HepG2 (cell line): Measurements from ENCODE around the gene PDYN. TPM values are rescaled to one million over a fixed set of nuclear protein-coding genes. Genes with fewer than 3 reads are reported as not detected.

ENCODE experiments used
- AHR ChIP-seq: IDR thresholded peaks from 2 replicates; pipeline ENCODE4 v1.6.1; 2018; ENCODE audit warnings: missing genetic modification reagents, missing compliant biosample characterization
- CBX5 ChIP-seq: sonication (generic); formaldehyde crosslinking; IDR thresholded peaks from 2 replicates; pipeline ENCODE4 v1.4.0; 2020; ENCODE audit warnings: missing genetic modification reagents, borderline replicate concordance
- HMG20A ChIP-seq: IDR thresholded peaks from 2 replicates; pipeline ENCODE4 v1.6.1; 2016; ENCODE audit warnings: borderline replicate concordance
- HMGXB4 ChIP-seq, 2 experiments: sonication (generic) in 1 of 2; formaldehyde crosslinking in 1 of 2; IDR thresholded peaks; 2 replicates each; pipeline versions ENCODE4 v1.4.0 to v1.6.1; 2018 to 2020; ENCODE audit warnings: missing genetic modification reagents in 2 of 2, borderline replicate concordance in 1 of 2, low read depth in 1 of 2, mild to moderate bottlenecking in 1 of 2, missing biosample characterization in 1 of 2
- HNRNPL ChIP-seq: fragments of 200-400 bp; formaldehyde crosslinking; IDR thresholded peaks from 2 replicates; pipeline ENCODE4 v1.6.1; 2017; ENCODE audit warnings: mild to moderate bottlenecking, low read depth, low read length
- IKZF4 ChIP-seq: sonication (generic); formaldehyde crosslinking; IDR thresholded peaks from 2 replicates; pipeline ENCODE4 v1.5.1; 2020; ENCODE audit warnings: borderline replicate concordance, mild to moderate bottlenecking, low read depth, missing genetic modification reagents; ENCODE audit errors: not compliant biosample characterization
- KLF16 ChIP-seq, 2 experiments: sonication (generic) in 1 of 2; formaldehyde crosslinking in 1 of 2; IDR thresholded peaks; 2 replicates each; pipeline versions ENCODE4 v1.6.1 to v1.8.0; 2016 to 2023; ENCODE audit warnings: missing genetic modification reagents in 2 of 2, missing compliant biosample characterization in 1 of 2
- RXRA ChIP-seq: sonication (generic); formaldehyde crosslinking; IDR thresholded peaks from 2 replicates; pipeline ENCODE4 v1.5.1; 2020; ENCODE audit warnings: missing genetic modification reagents
- SRSF1 ChIP-seq: fragments of 200-400 bp; formaldehyde crosslinking; optimal IDR thresholded peaks from 2 replicates; pipeline ENCODE3; 2017; ENCODE audit warnings: mild to moderate bottlenecking, low read depth, low read length, moderate library complexity
- SRY ChIP-seq: sonication (generic); formaldehyde crosslinking; IDR thresholded peaks from 2 replicates; pipeline ENCODE4 v1.8.0; 2022; ENCODE audit warnings: mild to moderate bottlenecking, missing genetic modification reagents
- TP53 ChIP-seq: sonication (generic); formaldehyde crosslinking; conservative IDR thresholded peaks from 2 replicates; pipeline ENCODE4 v1.4.0; 2020; ENCODE audit warnings: missing genetic modification reagents
- ZBTB25 ChIP-seq: IDR thresholded peaks from 2 replicates; pipeline ENCODE4 v1.6.1; 2018; ENCODE audit warnings: missing genetic modification reagents
- ZMAT5 ChIP-seq: sonication (generic); formaldehyde crosslinking; IDR thresholded peaks from 2 replicates; pipeline ENCODE4 v1.5.0; 2020; ENCODE audit warnings: mild to moderate bottlenecking, low read depth, missing genetic modification reagents, borderline replicate concordance
- ZNF407 ChIP-seq: sonication (generic); formaldehyde crosslinking; IDR thresholded peaks from one replicate; pipeline ENCODE4 v1.5.1; 2020; ENCODE audit warnings: mild to moderate bottlenecking, missing genetic modification reagents; ENCODE audit errors: not compliant biosample characterization
- ZNF572 ChIP-seq: sonication (generic); formaldehyde crosslinking; IDR thresholded peaks from 2 replicates; pipeline ENCODE4 v1.5.1; 2020; ENCODE audit warnings: mild to moderate bottlenecking, missing genetic modification reagents
- ZNF652 ChIP-seq: IDR thresholded peaks from 2 replicates; pipeline ENCODE4 v1.6.1; 2016; ENCODE audit warnings: low read depth, borderline replicate concordance
- ZSCAN12 ChIP-seq: sonication (generic); formaldehyde crosslinking; IDR thresholded peaks from 2 replicates; pipeline ENCODE4 v1.9.0; 2021; ENCODE audit warnings: mild to moderate bottlenecking, missing genetic modification reagents
- polyA plus RNA-seq, 8 experiments: library from polyadenylated mRNA; depleted of rRNA in 3 of 8; stranded (reverse) in 7 of 8; unstranded in 1 of 8; fragments of >200 nt; fragmentation: Illumina TruSeq in 4 of 8; extraction: Trizol in 4 of 8; gene quantifications; 2 replicates each; pipeline versions ENCODE4 v1.2.1 to v1.2.3, GENCODE V29; 2011 to 2016; ENCODE audit warnings: low read depth in 4 of 8, missing spikeins in 1 of 8, mixed read lengths in 1 of 8; ENCODE audit not compliant: insufficient read depth in 1 of 8
- total RNA-seq, 5 experiments: library from RNA; depleted of rRNA; stranded (reverse); fragments of >200 nt; fragmentation: Illumina TruSeq; extraction: Trizol; gene quantifications; 2 replicates each; pipeline ENCODE4 v1.2.3, GENCODE V29; 2016; ENCODE audit warnings: low read depth in 1 of 5

The PDYN gene
- total and polyA plus RNA-seq, 2 of the 13 experiments (the other 11 are each of a cell fraction or from before 2014, with no cell fraction given) = not detected

GRCh38 chr20:2006452-2007361, 12.8 kb upstream of the PDYN start (continued):
- TF ChIP-seq ZNF407 (CRISPR knock-in tag) (no peak), ZNF572 (no peak), ZBTB25 (CRISPR knock-in tag) (no peak), TP53 (CRISPR knock-in tag) (no peak), KLF16 (CRISPR knock-in tag; IDR thresholded peaks at IDR 0.05) (no peak), HMGXB4 (CRISPR knock-in tag; IDR thresholded peaks at IDR 0.05; ENCODE audit: borderline replicate concordance in 1 of 2, low read depth in 1 of 2) (no peak), SRSF1 (no peak), CBX5 (CRISPR knock-in tag) (no peak), RXRA (CRISPR knock-in tag) (no peak), ZNF652 (CRISPR knock-in tag) (no peak), ZMAT5 (CRISPR knock-in tag) (no peak), HMG20A (CRISPR knock-in tag) (no peak), HNRNPL (no peak), ZSCAN12 (CRISPR knock-in tag) (no peak), IKZF4 (CRISPR knock-in tag) (no peak), SRY (CRISPR knock-in tag) (no peak), AHR (no peak)
